HEK293 (cell line): ENCODE measurements around the gene APOO.
A peak's percentile ranks its signal among the peaks of the same experiment; 100 is the strongest.

ENCODE experiments used
- CTCF ChIA-PET: fragments of 350-600 bp; formaldehyde crosslinking; extraction: SDS; loops from one replicate; lab custom pipeline; 2021; ENCODE audit warnings: antibody characterized with exemption; lab: Yijun Ruan, JAX
- POLR2A ChIA-PET: fragments of 300-600 bp; formaldehyde crosslinking; extraction: SDS; loops from one replicate; lab custom pipeline; 2020; ENCODE audit warnings: antibody characterized with exemption, inconsistent platforms; lab: Yijun Ruan, JAX
- H3K27ac ChIP-seq: fragments of 200-500 bp; sonication (Bioruptor generic); 2 replicates; pipeline ENCODE4 v1.5.1; 2014; ENCODE audit warnings: low read depth, low read length, control low read depth, inconsistent platforms; ENCODE audit errors: extremely low read depth
- H3K36me3 ChIP-seq, 2 experiments: fragments of 200-500 bp in 1 of 2; sonication (Bioruptor generic) in 1 of 2; 1 replicate in 1 of 2; 2 replicates in 1 of 2; pipeline ENCODE4 v1.5.1; 2014 to 2017; ENCODE audit warnings: inconsistent platforms in 2 of 2, low read length in 2 of 2; ENCODE audit not compliant: control insufficient read depth in 2 of 2, insufficient read depth in 1 of 2
- H3K4me1 ChIP-seq: fragments of 200-500 bp; sonication (Bioruptor generic); 2 replicates; pipeline ENCODE4 v1.5.1; 2014; ENCODE audit warnings: mild to moderate bottlenecking, low read length, inconsistent platforms; ENCODE audit not compliant: control insufficient read depth, insufficient read depth
- H3K4me3 ChIP-seq: 2 replicates; pipeline ENCODE4 v1.5.1; 2011; ENCODE audit warnings: low read depth, mild to moderate bottlenecking, control low read depth, low read length, moderate library complexity
- H3K9me3 ChIP-seq: fragments of 200-500 bp; sonication (Bioruptor generic); 2 replicates; pipeline ENCODE4 v1.5.1; 2014; ENCODE audit warnings: low read depth, low read length, inconsistent platforms; ENCODE audit not compliant: control insufficient read depth, insufficient read depth
- BCL11A ChIP-seq: fragments of 450-650 bp; formaldehyde crosslinking; IDR thresholded peaks from 2 replicates; pipeline ENCODE4 v1.5.1; 2016; ENCODE audit warnings: low read depth, missing biosample characterization, missing genetic modification characterization
- GLIS1 ChIP-seq: fragments of 450-650 bp; formaldehyde crosslinking; IDR thresholded peaks from 2 replicates; pipeline ENCODE4 v1.5.1; 2016; ENCODE audit warnings: missing biosample characterization, missing genetic modification characterization
- MEIS1 ChIP-seq: sonication (generic); formaldehyde crosslinking; IDR thresholded peaks from 2 replicates; pipeline ENCODE4 v1.8.1; 2022; ENCODE audit warnings: missing genetic modification reagents, mild to moderate bottlenecking, borderline replicate concordance
- MZF1 ChIP-seq: fragments of 450-650 bp; formaldehyde crosslinking; IDR thresholded peaks from 2 replicates; pipeline ENCODE4 v1.5.1; 2017; ENCODE audit warnings: missing biosample characterization, missing genetic modification characterization, borderline replicate concordance
- PRDM2 ChIP-seq: fragments of 450-650 bp; formaldehyde crosslinking; IDR thresholded peaks from 2 replicates; pipeline ENCODE4 v1.5.1; 2016; ENCODE audit warnings: missing biosample characterization, missing genetic modification characterization, borderline replicate concordance
- SALL2 ChIP-seq: fragments of 450-650 bp; formaldehyde crosslinking; IDR thresholded peaks from 2 replicates; pipeline ENCODE4 v1.5.0; 2017; ENCODE audit warnings: missing biosample characterization, mild to moderate bottlenecking, missing genetic modification characterization, borderline replicate concordance
- SCRT1 ChIP-seq: fragments of 450-650 bp; formaldehyde crosslinking; IDR thresholded peaks from 2 replicates; pipeline ENCODE4 v1.5.1; 2016; ENCODE audit warnings: missing biosample characterization, missing genetic modification characterization, borderline replicate concordance
- SCRT2 ChIP-seq: fragments of 450-650 bp; formaldehyde crosslinking; IDR thresholded peaks from 2 replicates; pipeline ENCODE4 v1.5.1; 2016; ENCODE audit warnings: missing biosample characterization, missing genetic modification characterization
- TRIM28 ChIP-seq: IDR thresholded peaks from 2 replicates; pipeline ENCODE4 v1.6.1; 2011; ENCODE audit warnings: low read length, control low read depth, borderline replicate concordance
- ZBTB49 ChIP-seq: fragments of 450-650 bp; formaldehyde crosslinking; IDR thresholded peaks from 2 replicates; pipeline ENCODE4 v1.5.1; 2016; ENCODE audit warnings: missing biosample characterization, missing genetic modification characterization, low read depth
- ZNF133 ChIP-seq: fragments of 450-650 bp; formaldehyde crosslinking; IDR thresholded peaks from 2 replicates; pipeline ENCODE4 v1.5.1; 2016; ENCODE audit warnings: missing biosample characterization, missing genetic modification characterization
- ZNF248 ChIP-seq: fragments of 450-650 bp; formaldehyde crosslinking; IDR thresholded peaks from 2 replicates; pipeline ENCODE4 v1.5.1; 2017; ENCODE audit warnings: missing biosample characterization, missing genetic modification characterization
- ZNF561 ChIP-seq: fragments of 450-650 bp; IDR thresholded peaks from 2 replicates; pipeline ENCODE4 v1.5.1; 2018; ENCODE audit warnings: missing biosample characterization, missing genetic modification characterization, borderline replicate concordance
- ZNF580 ChIP-seq: fragments of 450-650 bp; formaldehyde crosslinking; IDR thresholded peaks from 2 replicates; pipeline ENCODE4 v1.5.1; 2016; ENCODE audit warnings: missing biosample characterization, missing genetic modification characterization
- ZNF621 ChIP-seq: fragments of 450-650 bp; formaldehyde crosslinking; IDR thresholded peaks from 2 replicates; pipeline ENCODE4 v1.5.1; 2017; ENCODE audit warnings: missing biosample characterization, missing genetic modification characterization
- ZNF677 ChIP-seq: fragments of 450-650 bp; IDR thresholded peaks from 2 replicates; pipeline ENCODE4 v1.5.0; 2018; ENCODE audit warnings: missing biosample characterization, mild to moderate bottlenecking, missing genetic modification characterization, moderate library complexity
- ZNF692 ChIP-seq: fragments of 450-650 bp; formaldehyde crosslinking; IDR thresholded peaks from 2 replicates; pipeline ENCODE4 v1.5.1; 2016; ENCODE audit warnings: missing biosample characterization, missing genetic modification characterization
- ZNF76 ChIP-seq: fragments of 450-650 bp; formaldehyde crosslinking; IDR thresholded peaks from 2 replicates; pipeline ENCODE4; 2016; ENCODE audit warnings: low read depth, missing biosample characterization, missing genetic modification characterization, borderline replicate concordance
- ZNF776 ChIP-seq: fragments of 450-650 bp; formaldehyde crosslinking; IDR thresholded peaks from 2 replicates; pipeline ENCODE4 v1.5.0; 2017; ENCODE audit warnings: missing biosample characterization, missing genetic modification characterization, borderline replicate concordance
- ZNF785 ChIP-seq: fragments of 450-650 bp; formaldehyde crosslinking; IDR thresholded peaks from 2 replicates; pipeline ENCODE4 v1.5.1; 2016; ENCODE audit warnings: missing biosample characterization, missing genetic modification characterization
- ZSCAN18 ChIP-seq: fragments of 450-650 bp; formaldehyde crosslinking; IDR thresholded peaks from 2 replicates; pipeline ENCODE4 v1.5.1; 2016; ENCODE audit warnings: missing biosample characterization, missing genetic modification characterization

APOO gene

GRCh38 chrX:23815376-23815775, 92.4 kb downstream of the APOO start:
- no peaks in the 10 kb centered on the region for H3K36me3 ChIP-seq
- no peaks in the 10 kb centered on the region for H3K9me3 ChIP-seq
- POLR2A ChIA-PET = no interaction called here
- TF ChIP-seq ZNF133 (no peak), ZSCAN18 (tag by site-specific recombination) (no peak), ZNF76 (no peak), ZBTB49 (tag by site-specific recombination) (no peak), ZNF785 (tag by site-specific recombination) (no peak), MEIS1 (CRISPR knock-in tag) (no peak), ZNF776 (tag by site-specific recombination) (no peak), MZF1 (no peak), ZNF621 (tag by site-specific recombination) (no peak), SCRT2 (tag by site-specific recombination) (no peak), ZNF248 (tag by site-specific recombination) (no peak), SCRT1 (no peak), GLIS1 (tag by site-specific recombination) (no peak), BCL11A (tag by site-specific recombination) (no peak)
- TF ChIP-seq, all 188 proteins: peak for 0
- CTCF ChIA-PET = interaction anchor here (0.7 kb wide), 1 partner anchor 28 kb away, joined by 4 read pairs; no protein-coding TSS in a partner anchor
- no peak overlapping the region for H3K27ac ChIP-seq
- H3K4me3 ChIP-seq = no peak overlapping the region
- no peaks in the 10 kb centered on the region; the same call in 1 of the 2 replicates for H3K4me1 ChIP-seq

GRCh38 chrX:23813808-23814207, 93.9 kb downstream of the APOO start:
- Histone ChIP-seq H3K4me1 (no peaks in the 10 kb centered on the region; the same call in 1 of the 2 replicates), H3K4me3 (no peak overlapping the region), H3K36me3 (no peaks in the 10 kb centered on the region), H3K9me3 (no peaks in the 10 kb centered on the region), H3K27ac (no peak overlapping the region)
- POLR2A ChIA-PET = interaction anchor here (0.6 to 1.6 kb wide), 2 partner anchors 31 to 68 kb away, joined by 4 to 5 read pairs; partner anchors contain the start of gene SAT1
- CTCF ChIA-PET = interaction anchor here (0.9 to 1.3 kb wide), 2 partner anchors 31 to 88 kb away, joined by 3 to 6 read pairs; no protein-coding TSS in a partner anchor
- TF ChIP-seq TRIM28 (peak; percentile 94), ZNF692 (tag by site-specific recombination) (no peak), SALL2 (tag by site-specific recombination) (no peak), ZNF561 (tag by site-specific recombination) (no peak), PRDM2 (tag by site-specific recombination) (no peak), ZNF580 (tag by site-specific recombination) (peak; percentile 84), ZNF677 (tag by site-specific recombination) (no peak)
